ENCODE results near the gene ARMC5.
A peak's percentile ranks its signal among the peaks of the same experiment; 100 is the strongest.
"Not testable (repeated sequence)": the region's sequence is repeated elsewhere in the genome, so short reads cannot be mapped to it uniquely, and the experiment has no call there.

Gene ARMC5

DNA sequence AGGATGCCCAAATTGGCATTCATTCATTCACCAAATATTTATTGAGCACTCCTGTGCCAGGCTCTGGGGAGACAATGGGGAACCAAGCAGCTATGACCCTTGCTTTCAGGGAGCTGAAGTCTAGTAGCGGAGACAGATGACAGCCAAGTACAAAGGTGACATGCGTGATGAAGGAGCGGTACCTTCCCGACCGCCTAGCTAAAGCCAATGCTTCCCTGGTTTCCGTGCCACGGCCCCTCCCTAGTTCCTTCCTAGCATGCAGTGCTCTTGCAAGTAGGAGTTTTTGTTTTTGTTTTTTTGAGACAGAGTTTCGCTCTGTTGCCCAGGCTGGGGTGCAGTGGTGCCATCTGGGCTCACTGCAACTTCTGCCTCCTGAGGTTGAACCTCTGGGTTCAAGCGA, 20.4 kb downstream of the ARMC5 start (continued):
- TF ChIP-seq PPARA (CRISPR knock-in tag; IDR thresholded peaks at IDR 0.05; ENCODE audit: borderline replicate concordance), result no peak
- no peak for TF ChIP-seq ZNF70 (CRISPR knock-in tag; IDR thresholded peaks at IDR 0.05)

DNA sequence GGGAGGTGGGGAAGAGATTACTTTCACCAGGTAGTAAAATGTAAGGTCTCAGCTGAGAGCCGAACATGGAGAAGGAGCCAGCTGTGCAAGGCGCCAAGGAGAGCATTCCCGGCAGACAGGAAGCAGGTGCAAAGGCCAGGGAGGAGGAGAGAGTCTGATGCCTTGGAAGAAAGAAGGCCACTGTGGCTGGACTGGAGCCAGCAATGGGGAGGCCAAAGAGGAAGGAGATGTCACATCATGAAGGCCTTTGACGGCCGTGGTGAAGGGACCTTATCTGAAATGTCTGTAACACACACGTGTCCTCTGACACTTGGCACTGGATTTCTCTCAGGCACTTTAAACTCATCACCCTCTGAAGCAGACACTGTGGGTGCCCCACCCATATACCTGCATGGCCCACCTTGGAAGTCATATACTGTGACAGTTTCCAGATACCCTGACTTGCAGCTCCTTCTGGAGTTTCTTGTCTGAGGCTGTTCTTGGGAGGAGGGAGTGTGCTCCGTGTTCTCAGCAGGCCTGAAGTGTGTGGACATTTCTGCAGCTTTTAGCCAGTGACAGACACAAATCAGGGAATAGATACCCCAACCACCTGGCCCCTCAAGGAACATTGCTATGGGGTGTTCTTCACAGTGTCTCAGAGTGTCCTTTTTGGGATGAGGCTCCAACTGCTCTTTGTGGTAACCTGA, 21.7 kb downstream of the ARMC5 start:
- ATAC-seq, result peak; percentile 7

DNA sequence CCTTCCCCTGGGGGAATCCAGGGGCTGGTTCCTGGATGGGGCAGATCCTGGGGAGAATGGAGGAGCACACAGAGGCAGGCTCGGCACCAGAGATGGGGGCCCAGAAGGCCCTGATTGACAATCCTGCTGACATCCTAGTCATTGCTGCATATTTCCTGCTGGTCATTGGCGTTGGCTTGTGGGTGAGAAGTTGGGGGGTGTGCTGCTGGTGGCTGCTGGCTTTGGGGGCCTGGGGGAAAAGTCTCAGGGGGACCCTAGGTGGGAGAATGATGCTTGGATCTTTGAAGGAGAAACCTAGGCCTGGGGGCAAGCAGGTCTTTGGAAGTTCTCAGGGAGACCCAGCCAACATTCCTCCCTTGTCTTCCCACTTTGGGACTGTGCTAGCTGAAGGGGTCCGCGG, 23.8 kb downstream of the ARMC5 start, which contains the start of gene SLC5A2:
Gene SLC5A2, plus strand, starts transcription at position 43 of the 400 bp plus-strand sequence. Its CDS starts 14 bp downstream, at position 57.
- TF ChIP-seq, protein P1, sequence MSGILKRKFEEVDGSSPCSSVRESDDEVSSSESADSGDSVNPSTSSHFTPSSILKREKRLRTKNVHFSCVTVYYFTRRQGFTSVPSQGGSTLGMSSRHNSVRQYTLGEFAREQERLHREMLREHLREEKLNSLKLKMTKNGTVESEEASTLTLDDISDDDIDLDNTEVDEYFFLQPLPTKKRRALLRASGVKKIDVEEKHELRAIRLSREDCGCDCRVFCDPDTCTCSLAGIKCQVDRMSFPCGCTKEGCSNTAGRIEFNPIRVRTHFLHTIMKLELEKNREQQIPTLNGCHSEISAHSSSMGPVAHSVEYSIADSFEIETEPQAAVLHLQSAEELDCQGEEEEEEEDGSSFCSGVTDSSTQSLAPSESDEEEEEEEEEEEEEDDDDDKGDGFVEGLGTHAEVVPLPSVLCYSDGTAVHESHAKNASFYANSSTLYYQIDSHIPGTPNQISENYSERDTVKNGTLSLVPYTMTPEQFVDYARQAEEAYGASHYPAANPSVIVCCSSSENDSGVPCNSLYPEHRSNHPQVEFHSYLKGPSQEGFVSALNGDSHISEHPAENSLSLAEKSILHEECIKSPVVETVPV (CRISPR knock-in tag; IDR thresholded peaks at IDR 0.05), result no peak
- TF ChIP-seq PPARA (CRISPR knock-in tag; IDR thresholded peaks at IDR 0.05; ENCODE audit: borderline replicate concordance), result no peak
- TF ChIP-seq RARB (CRISPR knock-in tag; IDR thresholded peaks at IDR 0.05), result no peak
- TF ChIP-seq, protein P2, sequence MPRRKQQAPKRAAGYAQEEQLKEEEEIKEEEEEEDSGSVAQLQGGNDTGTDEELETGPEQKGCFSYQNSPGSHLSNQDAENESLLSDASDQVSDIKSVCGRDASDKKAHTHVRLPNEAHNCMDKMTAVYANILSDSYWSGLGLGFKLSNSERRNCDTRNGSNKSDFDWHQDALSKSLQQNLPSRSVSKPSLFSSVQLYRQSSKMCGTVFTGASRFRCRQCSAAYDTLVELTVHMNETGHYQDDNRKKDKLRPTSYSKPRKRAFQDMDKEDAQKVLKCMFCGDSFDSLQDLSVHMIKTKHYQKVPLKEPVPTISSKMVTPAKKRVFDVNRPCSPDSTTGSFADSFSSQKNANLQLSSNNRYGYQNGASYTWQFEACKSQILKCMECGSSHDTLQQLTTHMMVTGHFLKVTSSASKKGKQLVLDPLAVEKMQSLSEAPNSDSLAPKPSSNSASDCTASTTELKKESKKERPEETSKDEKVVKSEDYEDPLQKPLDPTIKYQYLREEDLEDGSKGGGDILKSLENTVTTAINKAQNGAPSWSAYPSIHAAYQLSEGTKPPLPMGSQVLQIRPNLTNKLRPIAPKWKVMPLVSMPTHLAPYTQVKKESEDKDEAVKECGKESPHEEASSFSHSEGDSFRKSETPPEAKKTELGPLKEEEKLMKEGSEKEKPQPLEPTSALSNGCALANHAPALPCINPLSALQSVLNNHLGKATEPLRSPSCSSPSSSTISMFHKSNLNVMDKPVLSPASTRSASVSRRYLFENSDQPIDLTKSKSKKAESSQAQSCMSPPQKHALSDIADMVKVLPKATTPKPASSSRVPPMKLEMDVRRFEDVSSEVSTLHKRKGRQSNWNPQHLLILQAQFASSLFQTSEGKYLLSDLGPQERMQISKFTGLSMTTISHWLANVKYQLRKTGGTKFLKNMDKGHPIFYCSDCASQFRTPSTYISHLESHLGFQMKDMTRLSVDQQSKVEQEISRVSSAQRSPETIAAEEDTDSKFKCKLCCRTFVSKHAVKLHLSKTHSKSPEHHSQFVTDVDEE (CRISPR knock-in tag; IDR thresholded peaks at IDR 0.05), result no peak
- ATAC-seq, result no peak

More for the DNA sequence above, 21.7 kb downstream of the ARMC5 start:
- TF ChIP-seq PPARA (CRISPR knock-in tag; IDR thresholded peaks at IDR 0.05; ENCODE audit: borderline replicate concordance) (no peak), ZC3H10 (CRISPR knock-in tag; IDR thresholded peaks at IDR 0.05) (no peak), CSDC2 (CRISPR knock-in tag; IDR thresholded peaks at IDR 0.05) (no peak), ZFP30 (CRISPR knock-in tag; IDR thresholded peaks at IDR 0.05) (no peak), TOX (CRISPR knock-in tag; IDR thresholded peaks at IDR 0.05; ENCODE audit: borderline replicate concordance) (no peak), GLIS3 (CRISPR knock-in tag; IDR thresholded peaks at IDR 0.05) (no peak), OSR1 (CRISPR knock-in tag; IDR thresholded peaks at IDR 0.05) (no peak)
- TF ChIP-seq, protein P3, sequence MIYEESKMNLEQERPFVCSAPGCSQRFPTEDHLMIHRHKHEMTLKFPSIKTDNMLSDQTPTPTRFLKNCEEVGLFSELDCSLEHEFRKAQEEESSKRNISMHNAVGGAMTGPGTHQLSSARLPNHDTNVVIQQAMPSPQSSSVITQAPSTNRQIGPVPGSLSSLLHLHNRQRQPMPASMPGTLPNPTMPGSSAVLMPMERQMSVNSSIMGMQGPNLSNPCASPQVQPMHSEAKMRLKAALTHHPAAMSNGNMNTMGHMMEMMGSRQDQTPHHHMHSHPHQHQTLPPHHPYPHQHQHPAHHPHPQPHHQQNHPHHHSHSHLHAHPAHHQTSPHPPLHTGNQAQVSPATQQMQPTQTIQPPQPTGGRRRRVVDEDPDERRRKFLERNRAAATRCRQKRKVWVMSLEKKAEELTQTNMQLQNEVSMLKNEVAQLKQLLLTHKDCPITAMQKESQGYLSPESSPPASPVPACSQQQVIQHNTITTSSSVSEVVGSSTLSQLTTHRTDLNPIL (CRISPR knock-in tag; IDR thresholded peaks at IDR 0.05; ENCODE audit: low read depth), result no peak
- TF ChIP-seq, protein P4, sequence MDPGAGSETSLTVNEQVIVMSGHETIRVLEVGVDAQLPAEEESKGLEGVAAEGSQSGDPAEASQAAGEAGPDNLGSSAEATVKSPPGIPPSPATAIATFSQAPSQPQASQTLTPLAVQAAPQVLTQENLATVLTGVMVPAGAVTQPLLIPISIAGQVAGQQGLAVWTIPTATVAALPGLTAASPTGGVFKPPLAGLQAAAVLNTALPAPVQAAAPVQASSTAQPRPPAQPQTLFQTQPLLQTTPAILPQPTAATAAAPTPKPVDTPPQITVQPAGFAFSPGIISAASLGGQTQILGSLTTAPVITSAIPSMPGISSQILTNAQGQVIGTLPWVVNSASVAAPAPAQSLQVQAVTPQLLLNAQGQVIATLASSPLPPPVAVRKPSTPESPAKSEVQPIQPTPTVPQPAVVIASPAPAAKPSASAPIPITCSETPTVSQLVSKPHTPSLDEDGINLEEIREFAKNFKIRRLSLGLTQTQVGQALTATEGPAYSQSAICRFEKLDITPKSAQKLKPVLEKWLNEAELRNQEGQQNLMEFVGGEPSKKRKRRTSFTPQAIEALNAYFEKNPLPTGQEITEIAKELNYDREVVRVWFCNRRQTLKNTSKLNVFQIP (CRISPR knock-in tag; IDR thresholded peaks at IDR 0.05; ENCODE audit: borderline replicate concordance, low read depth), result no peak
- TF ChIP-seq, protein P1 (CRISPR knock-in tag; IDR thresholded peaks at IDR 0.05), result no peak
- TF ChIP-seq, protein P2 (CRISPR knock-in tag; IDR thresholded peaks at IDR 0.05), result no peak

DNA sequence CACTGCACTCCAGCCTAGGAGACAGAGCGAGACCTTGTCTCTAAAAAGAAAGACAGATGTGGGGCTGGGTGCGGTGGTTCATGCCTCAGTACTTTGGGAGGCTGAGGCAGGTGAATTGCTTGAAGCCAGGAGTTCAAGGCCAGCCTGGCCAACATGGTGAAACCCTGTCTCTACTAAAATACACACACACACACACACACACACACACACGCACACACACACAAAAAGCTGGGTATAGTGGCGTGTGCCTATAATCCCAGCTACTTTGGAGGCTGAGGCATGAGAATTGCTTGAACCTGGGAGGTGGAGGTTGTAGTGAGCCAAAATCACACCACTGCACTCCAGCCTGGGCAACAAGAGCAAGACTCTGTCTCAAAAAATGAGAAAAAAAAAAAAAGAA, 24.7 kb downstream of the ARMC5 start:
- ATAC-seq, result not testable (repeated sequence)
